Hematopoietic multipotent progenitor cell treated with erythropoietin and hydrocortisone succinate and interleukin-3 and kit ligand, for 8 days (in vitro differentiated cells): ENCODE results near the gene TTLL11.

ENCODE experiments used
- DNase-seq: peaks from one replicate; pipeline ENCODE4 v3.0.0-alpha.2; 2015

The TTLL11 gene

GRCh38 chr9:121781145-121781548 is 312.0 kb downstream of the TTLL11 start:
- no peak for DNase-seq

GRCh38 chr9:121780177-121781040 is 312.7 kb downstream of the TTLL11 start:
- DNase-seq: no peak

- no peak for DNase-seq
These were observed 313.6 kb downstream of the TTLL11 start for GRCh38 chr9:121779381-121780117.

- no peak for DNase-seq
These were observed 314.6 kb downstream of the TTLL11 start for GRCh38 chr9:121778252-121779225.

GRCh38 chr9:121776739-121777637 is 316.1 kb downstream of the TTLL11 start:
- DNase-seq: no peak

- no peak for DNase-seq
These were observed 316.9 kb downstream of the TTLL11 start for GRCh38 chr9:121776001-121776738.

GRCh38 chr9:121774715-121775613 is 318.1 kb downstream of the TTLL11 start:
- DNase-seq: no peak

GRCh38 chr9:121773954-121774714 is 319.0 kb downstream of the TTLL11 start:
- DNase-seq: no peak

GRCh38 chr9:121773286-121773953 is 319.7 kb downstream of the TTLL11 start:
- DNase-seq: no peak

- DNase-seq: no peak
These were observed 320.4 kb downstream of the TTLL11 start for GRCh38 chr9:121772600-121773285.
